ENCODE results near the gene NINJ2. TPM values are rescaled to one million over a fixed set of nuclear protein-coding genes. Genes with fewer than 3 reads are reported as not detected.
"Not testable (repeated sequence)": the region's sequence is repeated elsewhere in the genome, so short reads cannot be mapped to it uniquely, and the experiment has no call there.

NINJ2 gene
- 1 to 10 TPM; 5.4 to 7.8 TPM for total RNA-seq

- peaks cover 42% of the 10 kb centered on the region for H3K4me1 Mint-ChIP-seq
- POLR2A ChIA-PET = interaction anchor here (0.9 to 2.7 kb wide), 6 partner anchors 11 to 88 kb away, joined by 3 to 31 read pairs (median 4); partner anchors contain the start of gene WNK1
Observed at GRCh38 chr12:663293-663871, at the start of gene NINJ2. Gene NINJ2, minus strand, starts transcription at chr12:663445. Its CDS starts 85 bp downstream, at chr12:663360.

GRCh38 chr12:712172-712863 lies 49.1 kb upstream of the NINJ2 start:
- H3K27ac Mint-ChIP-seq = peak overlapping the region; percentile 6
- ATAC-seq (ENCODE audit: low read depth) = no peak

More at GRCh38 chr12:663293-663871, at the start of gene NINJ2:
- ATAC-seq (ENCODE audit: low read depth) (no peak), DNase-seq (peak; percentile 33)
- Mint-ChIP-seq H3K27me3 (no peaks in the 10 kb centered on the region), H3K27ac (peak within 1 kb of the TSS; percentile 74), H3K36me3 (no peaks in the 10 kb centered on the region), H3K9me3 (no peaks in the 10 kb centered on the region), H3K4me3 (peak within 1 kb of the TSS; percentile 75)

GRCh38 chr12:709455-710020 lies 46.3 kb upstream of the NINJ2 start:
- no peaks in the 10 kb centered on the region for H3K27me3 Mint-ChIP-seq
- DNase-seq = no peak
- no peak for ATAC-seq (ENCODE audit: low read depth)
- POLR2A ChIA-PET = interaction anchor here (1.2 kb wide), 1 partner anchor 19 kb away, joined by 4 read pairs; no protein-coding TSS in a partner anchor
- peaks cover 3% of the 10 kb centered on the region for H3K36me3 Mint-ChIP-seq
- H3K9me3 Mint-ChIP-seq = peaks cover 5% of the 10 kb centered on the region
- H3K4me1 Mint-ChIP-seq = peaks cover 15% of the 10 kb centered on the region
- H3K4me3 Mint-ChIP-seq = no peak overlapping the region
- H3K27ac Mint-ChIP-seq = no peak overlapping the region

More at GRCh38 chr12:712172-712863, 49.1 kb upstream of the NINJ2 start:
- POLR2A ChIA-PET = interaction anchor here (0.7 to 2.3 kb wide), 7 partner anchors 11 to 169 kb away, joined by 4 to 10 read pairs (median 4); partner anchors contain the start of gene WNK1
- peaks cover 4% of the 10 kb centered on the region for H3K9me3 Mint-ChIP-seq
- DNase-seq = no peak
- H3K36me3 Mint-ChIP-seq = peaks cover 3% of the 10 kb centered on the region
- H3K27me3 Mint-ChIP-seq = no peaks in the 10 kb centered on the region
- peaks cover 17% of the 10 kb centered on the region for H3K4me1 Mint-ChIP-seq
- H3K4me3 Mint-ChIP-seq = no peak overlapping the region

- H3K36me3 Mint-ChIP-seq; ATAC-seq (ENCODE audit: low read depth); DNase-seq; H3K27me3 Mint-ChIP-seq; H3K9me3 Mint-ChIP-seq; H3K27ac Mint-ChIP-seq; POLR2A ChIA-PET; H3K4me3 Mint-ChIP-seq: not testable (repeated sequence)
- peaks cover 16% of the 10 kb centered on the region for H3K4me1 Mint-ChIP-seq
Observed at GRCh38 chr12:708084-708483, 44.8 kb upstream of the NINJ2 start.

- Mint-ChIP-seq H3K4me1 (peaks cover 10% of the 10 kb centered on the region), H3K9me3 (peaks cover 7% of the 10 kb centered on the region), H3K27ac (no peak overlapping the region), H3K4me3 (no peak overlapping the region), H3K36me3 (peaks cover 5% of the 10 kb centered on the region), H3K27me3 (no peaks in the 10 kb centered on the region)
- ATAC-seq (ENCODE audit: low read depth) (no peak), DNase-seq (no peak)
- POLR2A ChIA-PET = no interaction called here
Observed at GRCh38 chr12:704516-705242, 41.4 kb upstream of the NINJ2 start.

GRCh38 chr12:701896-702539 lies 38.8 kb upstream of the NINJ2 start:
- Mint-ChIP-seq H3K4me1 (peaks cover 20% of the 10 kb centered on the region), H3K4me3 (no peak overlapping the region), H3K27me3 (no peaks in the 10 kb centered on the region), H3K9me3 (peaks cover 9% of the 10 kb centered on the region), H3K27ac (no peak overlapping the region), H3K36me3 (peaks cover 9% of the 10 kb centered on the region)
- POLR2A ChIA-PET = no interaction called here
- DNase-seq (no peak), ATAC-seq (ENCODE audit: low read depth) (no peak)

GRCh38 chr12:700016-700415 lies 36.8 kb upstream of the NINJ2 start:
- H3K27me3 Mint-ChIP-seq = no peaks in the 10 kb centered on the region
- no peak overlapping the region for H3K4me3 Mint-ChIP-seq
- H3K4me1 Mint-ChIP-seq = peaks cover 25% of the 10 kb centered on the region

GRCh38 chr12:698222-698621 lies 35.0 kb upstream of the NINJ2 start:
- Mint-ChIP-seq H3K36me3 (peaks cover 12% of the 10 kb centered on the region), H3K4me1 (peaks cover 25% of the 10 kb centered on the region), H3K9me3 (peaks cover 17% of the 10 kb centered on the region)
- H3K27me3 Mint-ChIP-seq; ATAC-seq (ENCODE audit: low read depth); POLR2A ChIA-PET; H3K27ac Mint-ChIP-seq; DNase-seq; H3K4me3 Mint-ChIP-seq: not testable (repeated sequence)

More at GRCh38 chr12:700016-700415, 36.8 kb upstream of the NINJ2 start:
- no peak overlapping the region for H3K27ac Mint-ChIP-seq
- ATAC-seq (ENCODE audit: low read depth) = no peak
- no peak for DNase-seq
- H3K9me3 Mint-ChIP-seq = peaks cover 14% of the 10 kb centered on the region
- H3K36me3 Mint-ChIP-seq = peaks cover 9% of the 10 kb centered on the region
- POLR2A ChIA-PET = interaction anchor here (0.7 to 1.5 kb wide), 2 partner anchors 14 to 92 kb away, joined by 4 read pairs; no protein-coding TSS in a partner anchor

- Mint-ChIP-seq H3K36me3 (peaks cover 10% of the 10 kb centered on the region), H3K9me3 (peaks cover 15% of the 10 kb centered on the region), H3K27ac (peak overlapping the region; percentile 69), H3K4me3 (peak overlapping the region; percentile 65), H3K4me1 (peaks cover 25% of the 10 kb centered on the region), H3K27me3 (no peaks in the 10 kb centered on the region)
- POLR2A ChIA-PET = interaction anchor here (0.6 to 1.2 kb wide), 4 partner anchors 12 to 125 kb away, joined by 3 to 9 read pairs (median 4); no protein-coding TSS in a partner anchor
- DNase-seq = no peak
- ATAC-seq (ENCODE audit: low read depth) = no peak
Observed at GRCh38 chr12:697481-697880, 34.2 kb upstream of the NINJ2 start.

GRCh38 chr12:694734-695503 lies 31.7 kb upstream of the NINJ2 start:
- H3K4me3 Mint-ChIP-seq = no peak overlapping the region
- H3K9me3 Mint-ChIP-seq = peaks cover 15% of the 10 kb centered on the region
- H3K27ac Mint-ChIP-seq = peak overlapping the region; percentile 2
- no peak for DNase-seq
- H3K36me3 Mint-ChIP-seq = peaks cover 10% of the 10 kb centered on the region
- no peak for ATAC-seq (ENCODE audit: low read depth)
- POLR2A ChIA-PET = interaction anchor here (0.5 to 1.0 kb wide), 5 partner anchors 9 to 56 kb away, joined by 3 to 7 read pairs (median 5); no protein-coding TSS in a partner anchor
- H3K4me1 Mint-ChIP-seq = peaks cover 24% of the 10 kb centered on the region
- H3K27me3 Mint-ChIP-seq = no peaks in the 10 kb centered on the region

GRCh38 chr12:693934-694533 lies 30.8 kb upstream of the NINJ2 start:
- Mint-ChIP-seq H3K27me3 (no peaks in the 10 kb centered on the region), H3K4me3 (no peak overlapping the region), H3K4me1 (peaks cover 26% of the 10 kb centered on the region), H3K9me3 (peaks cover 15% of the 10 kb centered on the region), H3K27ac (no peak overlapping the region), H3K36me3 (peaks cover 10% of the 10 kb centered on the region)
- no peak for ATAC-seq (ENCODE audit: low read depth)
- POLR2A ChIA-PET = interaction anchor here (0.9 to 1.0 kb wide), 2 partner anchors 9 to 34 kb away, joined by 5 read pairs; no protein-coding TSS in a partner anchor
- DNase-seq = no peak
